ENCODE data around the gene COMT.

DNA sequence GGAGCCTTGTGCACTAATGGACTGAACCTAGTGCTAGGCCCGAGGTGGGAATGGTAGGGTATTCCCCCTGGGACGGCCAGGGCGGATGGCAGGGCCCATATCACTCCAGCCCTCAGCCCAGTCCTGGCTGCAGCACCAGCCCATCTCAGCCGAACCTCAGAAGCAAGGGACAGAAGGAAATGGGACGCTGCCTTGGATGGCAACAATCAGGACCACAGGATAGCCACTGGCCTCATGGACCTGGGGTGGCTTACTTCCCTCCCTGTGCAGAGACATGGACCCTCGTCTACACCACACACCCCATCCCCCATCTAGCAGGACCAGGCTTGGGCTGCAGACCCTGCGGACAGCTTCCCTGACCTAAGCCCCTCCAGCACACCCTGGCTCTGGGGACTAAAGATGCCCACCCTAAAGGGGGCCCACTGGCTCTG lies 50.9 kb downstream of the COMT start:
- no peak for TF ChIP-seq EZH2 (IDR thresholded peaks at IDR 0.05; ENCODE audit: borderline replicate concordance, low read depth, low read length, severe bottlenecking)
- TF ChIP-seq, protein P1, sequence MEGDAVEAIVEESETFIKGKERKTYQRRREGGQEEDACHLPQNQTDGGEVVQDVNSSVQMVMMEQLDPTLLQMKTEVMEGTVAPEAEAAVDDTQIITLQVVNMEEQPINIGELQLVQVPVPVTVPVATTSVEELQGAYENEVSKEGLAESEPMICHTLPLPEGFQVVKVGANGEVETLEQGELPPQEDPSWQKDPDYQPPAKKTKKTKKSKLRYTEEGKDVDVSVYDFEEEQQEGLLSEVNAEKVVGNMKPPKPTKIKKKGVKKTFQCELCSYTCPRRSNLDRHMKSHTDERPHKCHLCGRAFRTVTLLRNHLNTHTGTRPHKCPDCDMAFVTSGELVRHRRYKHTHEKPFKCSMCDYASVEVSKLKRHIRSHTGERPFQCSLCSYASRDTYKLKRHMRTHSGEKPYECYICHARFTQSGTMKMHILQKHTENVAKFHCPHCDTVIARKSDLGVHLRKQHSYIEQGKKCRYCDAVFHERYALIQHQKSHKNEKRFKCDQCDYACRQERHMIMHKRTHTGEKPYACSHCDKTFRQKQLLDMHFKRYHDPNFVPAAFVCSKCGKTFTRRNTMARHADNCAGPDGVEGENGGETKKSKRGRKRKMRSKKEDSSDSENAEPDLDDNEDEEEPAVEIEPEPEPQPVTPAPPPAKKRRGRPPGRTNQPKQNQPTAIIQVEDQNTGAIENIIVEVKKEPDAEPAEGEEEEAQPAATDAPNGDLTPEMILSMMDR (IDR thresholded peaks at IDR 0.05; ENCODE audit: borderline replicate concordance, extremely low read depth, low read length, poor library complexity, severe bottlenecking): no peak

Measured in DND-41 (cell line).